SW 1271 (cell line): ENCODE measurements around the gene PTX4.

Experiments used
- DNase-seq, 2 experiments: peaks; one replicate each; lab custom pipeline; 2025; lab: John Stamatoyannopoulos, UW

Gene PTX4, protein sequence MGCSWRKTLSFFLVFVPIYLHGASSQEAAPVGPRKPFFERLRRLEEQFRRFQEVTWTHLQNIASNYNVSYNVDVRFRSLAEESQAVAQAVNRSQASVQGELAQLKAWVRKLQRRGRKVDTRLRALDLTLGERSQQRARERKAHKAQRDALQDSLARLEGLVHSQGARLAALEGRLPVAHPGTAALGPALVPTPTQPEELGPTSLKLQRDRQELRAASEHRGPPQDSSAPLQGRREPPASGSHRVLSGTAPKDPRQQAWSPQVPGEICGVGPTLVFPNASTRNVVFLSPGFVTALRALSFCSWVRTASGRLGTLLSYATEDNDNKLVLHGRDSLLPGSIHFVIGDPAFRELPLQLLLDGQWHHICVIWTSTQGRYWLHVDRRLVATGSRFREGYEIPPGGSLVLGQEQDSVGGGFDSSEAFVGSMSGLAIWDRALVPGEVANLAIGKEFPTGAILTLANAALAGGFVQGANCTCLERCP

DNA sequence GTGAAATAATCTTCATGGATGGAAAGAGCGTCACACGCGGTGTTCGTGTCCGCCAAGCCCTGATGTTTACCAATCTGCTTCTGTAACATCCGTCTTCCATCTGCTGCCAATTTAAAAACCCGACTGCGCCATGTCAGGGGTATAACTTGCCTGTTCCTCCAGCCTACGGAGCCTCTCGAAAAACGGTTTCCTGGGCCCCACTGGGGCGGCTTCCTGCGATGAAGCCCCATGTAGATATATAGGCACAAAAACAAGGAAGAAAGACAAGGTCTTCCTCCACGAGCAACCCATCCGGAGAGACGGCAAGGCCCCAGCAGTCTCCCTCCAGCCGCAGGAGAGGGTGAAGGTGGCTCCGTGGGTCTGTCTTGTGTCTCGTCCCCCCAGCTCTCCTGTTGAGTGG, at the start of gene PTX4:
Gene PTX4, minus strand, starts transcription at position 326 of the 400 bp plus-strand sequence. Its CDS starts 35 bp downstream, at position 291.
- no peak for DNase-seq

DNA sequence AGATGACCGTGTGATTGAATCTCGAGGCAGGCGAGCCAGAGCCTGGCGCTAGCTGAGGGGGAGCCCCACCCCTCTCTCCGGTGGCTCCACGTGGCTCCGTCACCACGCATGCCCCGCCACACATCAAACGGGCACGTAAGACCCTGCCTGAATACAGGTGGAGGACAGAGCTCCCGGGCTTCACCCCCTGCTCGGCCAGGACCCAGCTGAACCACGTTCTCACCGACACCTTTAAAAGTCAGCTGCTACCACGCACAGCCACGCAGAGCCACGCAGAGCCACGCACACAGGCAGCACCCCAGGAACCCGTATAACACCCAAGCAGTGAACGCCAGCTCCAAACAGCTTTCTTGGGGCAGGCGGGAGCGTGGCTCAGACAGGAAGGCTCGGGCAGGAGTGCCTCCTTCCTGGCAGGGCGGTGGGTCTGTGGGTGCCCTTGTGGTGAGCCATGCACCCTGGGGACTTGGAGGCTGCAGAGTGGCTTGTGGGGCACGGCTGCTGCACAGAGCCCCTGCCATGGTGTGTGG, 49.1 kb upstream of the PTX4 start:
- no peak for DNase-seq

DNA sequence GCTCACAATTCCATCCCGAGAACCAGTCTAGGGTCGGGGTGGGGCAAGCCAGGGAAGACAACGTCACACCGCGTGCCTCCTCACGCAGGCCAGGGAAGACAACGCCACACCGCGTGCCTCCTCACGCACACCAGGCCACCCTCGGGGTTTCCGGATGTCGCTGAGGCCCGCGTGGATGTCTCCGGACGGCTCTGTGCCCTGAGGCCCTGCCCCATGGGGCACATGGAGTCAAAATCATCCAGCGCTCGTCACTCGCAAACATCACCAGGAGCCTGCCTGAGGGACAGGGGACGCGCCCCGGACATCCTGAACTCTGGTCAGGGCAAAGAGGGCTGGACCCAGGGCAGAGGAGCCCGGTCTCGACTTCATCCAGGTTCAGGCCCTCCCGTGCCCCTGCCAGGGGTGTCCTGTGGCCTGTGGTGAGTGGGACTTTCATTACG, 48.4 kb upstream of the PTX4 start:
- DNase-seq, result no peak

DNA sequence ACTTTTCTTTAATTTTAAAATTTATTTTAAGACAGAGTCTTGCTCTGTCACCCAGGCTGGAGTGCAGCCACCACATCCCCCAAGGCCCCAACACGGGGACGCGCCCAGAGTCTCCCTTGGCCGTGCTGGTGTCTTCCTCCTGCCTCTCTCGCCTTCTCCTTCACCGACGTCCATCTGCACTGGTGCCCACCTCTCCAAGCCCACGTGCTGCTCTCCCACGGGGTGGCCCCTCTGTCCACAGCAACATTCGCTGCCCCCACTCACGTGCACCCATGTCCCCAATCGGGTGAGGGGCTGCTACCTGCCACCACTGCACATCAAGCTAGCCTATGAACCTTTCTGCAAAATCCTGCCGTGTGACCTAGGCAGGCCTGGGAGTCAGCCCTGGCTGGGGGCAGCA, 47.9 kb upstream of the PTX4 start:
- DNase-seq, result no peak

DNA sequence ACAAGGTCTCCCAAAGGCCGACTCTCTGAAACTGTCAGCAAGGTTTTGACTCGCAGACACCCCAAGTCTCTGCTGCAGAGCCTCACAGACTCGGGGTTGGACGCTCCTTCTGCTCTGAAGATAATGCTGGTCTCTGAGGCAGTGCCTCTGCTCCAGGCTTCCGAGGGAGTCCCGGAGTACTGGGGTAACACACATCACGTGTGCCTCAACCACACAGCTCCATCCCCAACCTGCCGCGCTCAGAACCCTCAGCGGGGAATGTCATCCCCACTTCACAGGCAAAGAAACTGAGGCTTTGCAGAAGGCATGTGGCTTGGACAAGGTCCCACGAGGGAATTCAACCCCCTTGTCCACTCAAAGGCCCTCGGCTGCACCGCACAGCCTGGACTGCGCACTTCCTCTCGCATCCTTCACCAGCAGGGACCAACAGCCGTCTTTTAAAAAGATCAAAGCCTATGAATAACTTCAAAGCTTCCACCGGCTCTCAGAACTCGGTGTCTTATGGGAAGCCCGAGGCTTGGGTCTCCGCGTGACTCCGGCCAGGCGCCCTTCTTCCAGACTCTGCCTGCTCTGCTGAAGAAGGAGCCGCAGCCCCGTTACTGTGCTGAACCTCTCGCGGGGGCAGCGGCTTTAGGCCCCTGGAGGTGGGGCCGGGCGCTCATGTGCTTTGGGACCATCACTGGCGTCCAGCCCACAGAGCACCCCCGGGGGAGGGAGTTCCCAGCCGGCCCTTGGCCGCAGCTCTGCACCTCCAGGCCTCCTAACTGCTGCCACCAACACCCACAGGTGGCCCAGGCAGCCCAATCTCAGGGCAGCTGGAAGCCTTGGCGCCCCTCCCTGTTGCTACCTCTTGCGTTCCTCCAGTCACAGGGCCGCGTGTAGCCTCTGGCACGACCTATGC, 46.9 kb upstream of the PTX4 start:
- DNase-seq, result no peak

DNA sequence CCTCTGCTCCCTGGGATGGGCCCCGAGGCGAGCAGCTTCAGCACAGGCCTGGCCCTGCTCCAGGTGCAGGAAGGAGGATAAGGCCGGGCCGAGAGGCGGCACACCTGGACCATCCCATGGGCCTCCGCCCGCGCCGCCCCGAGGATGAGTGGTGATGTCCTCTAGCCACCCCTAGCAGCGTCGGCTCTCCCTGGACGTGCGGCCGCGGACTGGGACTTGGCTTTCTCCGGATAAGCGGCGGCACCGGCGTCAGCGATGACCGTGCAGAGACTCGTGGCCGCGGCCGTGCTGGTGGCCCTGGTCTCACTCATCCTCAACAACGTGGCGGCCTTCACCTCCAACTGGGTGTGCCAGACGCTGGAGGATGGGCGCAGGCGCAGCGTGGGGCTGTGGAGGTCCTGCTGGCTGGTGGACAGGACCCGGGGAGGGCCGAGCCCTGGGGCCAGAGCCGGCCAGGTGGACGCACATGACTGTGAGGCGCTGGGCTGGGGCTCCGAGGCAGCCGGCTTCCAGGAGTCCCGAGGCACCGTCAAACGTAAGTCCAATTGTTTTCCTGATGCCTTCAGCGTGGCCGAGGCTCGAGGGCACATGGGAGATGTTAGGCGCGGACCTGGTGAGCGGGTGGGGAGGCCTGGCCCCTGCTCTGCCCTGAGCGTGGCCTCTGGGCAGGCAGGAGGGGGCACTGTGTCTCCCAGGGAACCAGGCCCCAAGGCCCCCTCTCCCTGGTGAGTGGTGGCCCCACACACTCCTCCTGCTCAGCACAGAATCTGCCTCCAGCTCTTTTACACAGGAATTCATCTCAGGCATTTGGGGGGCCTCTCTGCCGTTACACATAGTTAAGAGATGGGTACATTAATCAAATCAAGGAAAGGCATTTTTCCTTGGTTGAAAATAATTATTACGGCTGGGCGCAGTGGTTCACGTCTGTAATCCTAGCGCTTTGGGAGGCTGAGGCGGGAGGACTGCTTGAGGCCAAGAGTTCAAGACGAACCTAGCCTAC, 45.6 kb upstream of the PTX4 start:
- no peak for DNase-seq

DNA sequence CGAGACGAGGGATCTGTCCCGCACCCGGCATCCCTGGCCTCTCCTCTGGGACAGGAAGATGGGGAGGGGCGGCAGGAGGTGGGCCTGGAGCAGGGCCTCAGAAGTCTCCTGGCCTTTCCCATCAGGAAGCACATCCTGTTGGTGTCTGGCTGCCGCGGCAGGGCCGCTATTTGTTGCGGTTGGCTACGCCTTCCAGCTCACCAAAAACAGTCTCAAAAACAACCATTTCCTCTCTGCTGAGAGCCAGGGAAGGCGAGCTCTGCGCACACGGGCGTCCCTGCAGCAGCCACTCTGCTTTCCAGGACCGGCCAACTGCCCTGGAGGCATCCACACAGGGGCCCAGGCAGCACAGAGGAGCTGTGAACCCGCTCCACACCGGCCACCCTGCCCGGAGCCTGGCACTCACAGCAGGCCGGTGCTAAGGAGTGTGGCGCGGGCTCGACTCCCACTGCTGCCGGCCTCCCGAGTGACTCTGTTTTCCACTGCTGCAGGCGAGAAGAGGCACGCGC, 44.8 kb upstream of the PTX4 start, which contains the start of gene TMEM204:
Gene TMEM204, plus strand, starts transcription at position 224 of the 509 bp plus-strand sequence. CDS start 610 bp downstream, outside the sequence.
- no peak for DNase-seq

DNA sequence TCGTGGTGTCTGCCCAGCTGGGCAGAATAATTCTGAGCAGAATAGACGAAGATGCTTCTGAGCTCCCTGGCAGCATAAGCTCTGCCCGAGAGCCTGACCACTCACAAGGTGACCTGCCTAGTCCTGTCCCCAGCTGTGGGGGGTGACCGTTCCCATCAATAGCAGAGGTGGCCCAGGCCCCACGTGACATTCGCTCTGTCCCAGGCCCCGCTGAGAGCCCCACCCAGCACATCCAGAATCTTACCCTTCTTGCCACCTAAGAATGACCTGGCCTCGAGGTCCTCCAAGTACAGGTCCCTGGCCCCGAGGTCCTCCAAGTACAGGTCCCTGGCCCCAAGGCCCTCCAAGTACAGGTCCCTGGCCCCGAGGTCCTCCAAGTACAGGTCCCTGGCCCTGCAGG, 44.0 kb upstream of the PTX4 start:
- no peak for DNase-seq

DNA sequence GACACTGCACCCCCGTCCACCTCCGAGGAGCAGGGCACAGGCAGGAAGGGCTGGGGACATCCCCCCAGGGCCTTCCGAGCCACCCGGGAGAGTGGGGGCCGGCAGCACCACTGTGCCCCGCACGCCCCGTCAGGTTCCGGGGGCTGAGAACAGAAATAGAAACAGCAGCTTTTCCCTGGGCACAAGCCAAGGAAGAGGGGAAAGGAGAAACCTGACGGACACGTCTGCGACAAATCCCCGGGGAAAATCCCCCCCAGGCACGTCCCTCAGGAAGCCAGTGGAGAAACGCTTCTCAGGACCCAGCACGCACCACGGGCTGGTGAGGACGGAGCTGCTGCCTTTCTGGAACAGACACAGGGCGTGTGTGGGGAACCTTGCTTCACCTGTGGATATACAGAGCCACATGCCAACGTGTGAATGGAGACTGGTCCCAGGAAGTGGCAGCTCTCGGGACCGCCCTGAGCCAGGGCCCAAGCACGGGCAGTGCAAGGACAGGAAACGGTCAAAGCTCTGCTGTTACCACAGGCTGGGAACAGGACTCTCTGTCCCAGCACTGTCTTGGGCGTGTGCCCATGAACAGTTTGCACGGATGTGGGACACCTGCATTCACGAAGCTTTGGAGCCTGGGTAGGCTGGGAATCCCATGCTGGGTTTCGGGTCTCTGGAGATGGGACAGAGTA, 43.5 kb upstream of the PTX4 start:
- DNase-seq, result no peak

DNA sequence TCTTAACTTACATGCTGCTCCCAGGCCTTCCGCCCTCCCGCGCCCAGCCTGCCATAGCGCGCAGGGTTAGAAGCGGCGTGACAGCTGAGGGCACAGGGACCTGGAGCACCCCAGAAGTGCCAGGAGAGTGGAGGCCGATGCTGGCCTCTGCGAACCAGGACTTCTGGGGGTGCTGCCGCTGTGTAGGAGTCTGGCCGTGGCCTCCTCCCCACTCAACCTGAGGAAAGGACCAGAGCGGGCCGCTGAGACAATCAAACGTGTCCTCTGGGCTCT, 42.8 kb upstream of the PTX4 start:
- DNase-seq, result no peak

DNA sequence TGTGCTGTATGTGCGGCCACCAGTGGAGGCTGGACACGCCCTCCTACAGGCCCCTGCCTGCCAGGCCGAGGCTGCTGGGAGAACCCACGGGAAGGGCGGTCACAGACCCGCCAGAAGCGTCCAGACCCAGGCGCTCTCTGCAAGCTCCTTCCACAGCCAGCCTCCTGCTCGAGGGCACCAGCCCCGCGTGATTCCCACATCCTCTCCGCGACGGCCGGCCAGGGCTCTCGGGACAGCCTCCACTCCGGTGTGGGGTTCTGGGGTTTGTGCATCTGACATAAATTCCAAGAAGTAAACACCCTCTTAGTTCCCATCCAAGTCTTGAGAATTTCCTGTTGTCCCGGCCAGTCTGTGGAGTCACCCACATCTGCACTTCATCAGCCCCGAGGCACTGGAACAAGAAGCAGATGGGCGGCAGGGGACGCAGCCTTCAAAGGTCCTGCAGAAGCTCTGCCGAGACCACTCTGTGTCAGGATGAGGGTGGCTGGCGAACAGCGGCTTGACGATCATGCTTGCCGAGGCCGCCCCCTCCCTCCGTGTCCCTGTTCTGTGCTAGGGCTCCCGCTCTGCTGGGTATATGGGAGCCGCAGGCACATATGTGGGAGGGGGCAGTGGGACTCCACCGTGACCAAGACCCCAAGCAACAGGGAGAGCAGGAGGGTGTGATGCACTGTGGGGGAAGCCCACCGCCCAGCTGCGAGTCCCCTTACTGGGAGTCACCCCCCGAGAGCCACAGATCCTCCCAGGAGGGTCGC, 42.3 kb upstream of the PTX4 start:
- DNase-seq, result no peak

DNA sequence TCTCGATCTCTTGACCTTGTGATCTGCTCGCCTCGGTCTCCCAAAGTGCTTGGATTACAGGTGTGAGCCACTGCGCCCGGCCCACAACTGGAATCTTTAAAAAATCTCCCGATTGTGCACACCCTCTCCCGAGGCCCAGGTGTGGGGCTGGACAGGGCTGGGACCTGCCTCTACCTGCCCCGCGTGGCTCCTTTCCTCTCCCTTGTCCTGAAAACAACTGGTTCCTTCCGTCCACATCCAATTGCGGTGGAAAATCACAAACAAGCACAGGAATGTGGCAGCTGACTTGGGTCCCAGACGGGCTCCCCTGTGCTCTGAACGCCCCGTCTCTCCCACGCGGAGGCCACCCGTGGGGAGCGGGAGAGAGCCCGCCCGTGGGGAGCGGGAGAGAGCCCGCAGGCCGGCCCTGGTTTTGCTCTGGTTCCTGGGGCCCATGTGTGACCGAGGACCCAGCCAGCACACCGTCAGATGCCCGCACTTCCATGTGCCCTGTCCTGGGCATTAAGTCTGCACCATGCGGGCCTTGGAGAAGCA, 41.7 kb upstream of the PTX4 start:
- DNase-seq, result no peak

DNA sequence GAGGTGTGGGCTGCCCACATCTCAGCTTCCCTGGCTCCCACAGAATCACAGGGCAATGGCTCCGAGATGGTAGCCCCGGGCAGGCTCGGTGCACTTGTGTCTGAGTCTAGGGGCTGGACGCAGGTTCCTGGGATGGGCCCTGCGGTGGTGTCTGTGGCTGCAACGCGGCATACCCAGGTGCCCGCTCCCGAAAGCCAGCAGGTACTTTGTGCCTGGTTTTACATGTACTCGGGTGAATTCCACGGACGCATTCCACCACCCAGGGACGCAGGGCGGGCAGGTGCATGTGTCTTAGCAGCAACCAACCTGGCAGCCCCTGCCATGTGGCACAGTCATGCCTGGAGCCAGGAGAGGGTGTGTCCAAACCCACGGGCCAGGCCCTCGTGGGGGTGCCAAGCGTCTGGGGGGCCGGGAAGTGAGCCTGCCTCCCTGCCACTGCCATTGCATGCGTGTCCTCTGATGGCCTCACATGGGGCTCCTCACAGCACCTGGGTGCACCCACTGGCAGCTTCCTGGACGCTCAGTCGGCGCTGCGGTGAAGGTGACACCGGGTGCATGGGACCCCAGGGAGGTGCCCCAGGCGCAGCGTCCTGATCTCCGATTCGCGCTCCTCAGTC, 40.3 kb upstream of the PTX4 start:
- DNase-seq, result no peak

DNA sequence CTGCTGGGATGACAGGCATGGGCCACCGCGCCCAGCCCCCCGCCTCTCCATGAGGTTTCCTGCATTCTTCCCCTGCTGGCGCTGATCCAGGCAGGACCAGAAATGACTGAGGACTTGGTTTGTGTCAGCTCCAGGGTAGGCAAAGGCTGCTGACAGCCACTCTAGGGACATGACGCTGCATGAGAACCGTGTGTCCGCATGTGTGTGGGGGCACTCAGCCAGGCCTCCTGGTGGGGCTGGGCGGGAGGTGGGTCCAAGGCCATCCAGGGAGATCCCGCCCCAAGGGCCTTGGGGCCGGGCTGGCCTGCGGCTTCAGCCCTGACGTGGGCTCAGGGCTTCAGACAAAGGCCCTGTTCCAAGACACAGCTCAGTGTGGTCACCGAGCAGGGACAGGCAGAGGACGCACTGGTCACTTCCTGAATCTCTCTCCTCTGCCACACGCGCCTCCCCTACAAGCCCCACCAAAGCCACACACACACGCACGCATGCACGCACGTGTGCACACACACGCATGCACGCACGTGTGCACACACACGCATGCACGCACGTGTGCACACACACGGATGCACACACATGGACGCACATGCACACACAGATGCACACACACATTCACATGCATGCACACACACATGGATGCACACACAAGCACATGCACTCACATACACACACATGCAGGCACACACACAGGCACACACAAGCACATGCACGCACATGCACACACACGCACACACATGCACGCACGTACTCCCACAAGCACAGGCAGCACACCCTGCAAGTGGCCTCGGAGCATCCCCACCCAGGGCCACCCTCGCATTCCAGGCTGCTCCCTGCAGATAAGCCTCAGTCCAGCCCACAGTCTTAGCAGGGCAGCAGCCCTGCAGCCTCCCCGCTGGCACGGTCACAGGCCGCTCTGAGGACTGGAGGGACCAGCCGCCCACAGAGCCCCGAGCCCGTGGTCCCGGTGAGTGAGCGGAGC, 39.4 kb upstream of the PTX4 start:
- no peak for DNase-seq

DNA sequence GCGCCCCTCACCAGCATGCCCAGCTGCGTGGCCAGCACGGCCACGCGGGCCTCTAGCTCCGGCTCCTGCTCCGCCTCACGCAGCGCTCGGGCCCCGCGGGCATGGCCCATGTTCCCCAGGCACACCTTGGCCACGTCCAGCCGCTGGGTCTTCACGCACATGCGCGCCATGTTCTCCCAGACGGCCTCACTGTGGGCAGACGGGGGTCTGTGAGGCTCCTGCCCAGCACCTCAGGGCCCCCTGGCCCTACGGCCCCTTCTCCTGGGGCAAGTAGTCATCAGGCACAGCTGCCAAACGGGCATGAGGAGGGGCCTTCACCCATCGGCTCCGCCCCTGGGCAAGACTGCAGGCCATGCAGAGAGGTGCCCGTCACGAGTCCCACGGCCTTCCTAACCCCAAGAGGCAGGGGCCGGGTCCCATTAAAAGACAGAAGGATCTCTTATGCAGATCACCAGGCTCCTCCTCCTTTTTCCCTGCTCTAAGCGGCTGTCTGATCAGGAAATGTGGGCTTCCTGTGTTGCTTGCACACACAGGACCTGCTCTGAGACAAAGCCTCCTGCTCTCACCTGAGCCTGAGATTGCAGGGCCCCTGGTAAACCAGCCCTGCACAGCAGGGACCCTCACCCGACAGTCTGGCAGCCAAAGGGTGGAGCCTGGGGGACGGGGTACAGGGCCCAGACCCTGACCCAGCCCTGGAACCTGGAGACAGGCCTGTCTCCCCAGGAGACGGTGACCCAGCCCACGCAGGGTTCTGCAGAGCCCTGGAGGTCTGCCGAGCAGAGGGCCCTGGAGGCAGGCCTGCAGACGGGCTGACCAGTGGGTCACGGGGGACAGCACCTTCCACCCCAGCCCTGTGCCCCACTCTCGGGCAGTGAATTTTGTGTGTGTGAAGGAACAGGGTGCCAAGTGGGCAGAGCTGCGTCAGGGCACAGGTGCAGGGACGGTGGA, 38.1 kb upstream of the PTX4 start:
- no peak for DNase-seq

DNA sequence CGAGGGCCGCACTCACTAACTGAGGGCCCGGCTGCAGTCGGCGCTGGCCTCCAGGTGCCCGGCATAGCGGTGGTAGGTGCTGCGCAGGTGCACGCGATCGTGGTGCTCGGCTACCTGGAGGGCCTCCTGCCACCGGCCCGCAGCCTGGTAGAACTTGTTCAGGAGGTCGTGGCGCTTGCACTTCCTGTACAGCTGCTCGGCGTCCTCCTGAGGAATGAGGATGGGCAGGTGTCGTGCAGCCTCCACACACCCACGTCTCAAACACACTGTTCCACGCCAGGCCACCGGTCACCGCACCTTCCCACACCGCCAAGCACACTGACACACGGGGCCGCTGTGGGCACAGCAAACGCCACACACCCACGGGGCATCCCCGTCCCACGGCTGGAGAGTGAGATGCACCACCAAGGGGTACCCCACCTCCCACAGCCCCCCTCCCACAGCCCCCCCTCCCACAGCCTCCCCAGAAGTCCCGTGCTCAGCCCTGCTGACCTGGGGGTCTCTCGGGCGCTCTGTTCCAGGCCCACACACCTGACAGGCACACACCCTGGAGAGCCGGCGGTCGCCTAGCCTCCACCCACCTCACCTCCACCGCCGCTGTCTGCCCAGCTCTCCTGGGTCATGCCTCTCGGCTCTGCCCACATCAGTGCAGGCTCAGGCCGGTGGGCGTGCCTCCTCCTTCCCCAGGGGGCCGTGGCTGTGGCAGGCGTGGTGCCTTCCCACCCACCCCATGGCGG, 37.3 kb upstream of the PTX4 start:
- no peak for DNase-seq
